Adrenal gland (tissue), 12 donors: ENCODE measurements around the gene CNOT6L. TPM values are rescaled to one million over a fixed set of nuclear protein-coding genes. Genes with fewer than 3 reads are reported as not detected.

ENCODE experiments used
- DNase-seq, 7 donors: peaks; one replicate each; pipeline ENCODE4 v3.0.0-alpha.2; 2019 to 2020
- H3K27ac ChIP-seq, 5 donors: fragments of 200-600 bp; sonication (generic) in 4 of 5; 1 replicate in 3 of 5; 2 replicates in 2 of 5; pipeline versions ENCODE4 v1.5.1 to v1.8.0; 2016 to 2020; ENCODE audit warnings: mild to moderate bottlenecking in 1 of 5
- H3K27me3 ChIP-seq: fragments of 200-600 bp; 2 replicates; pipeline ENCODE4 v1.8.0; 2021
- H3K36me3 ChIP-seq, 2 donors: fragments of 200-600 bp; replicated peaks in 1 of 2; 1 replicate in 1 of 2; 2 replicates in 1 of 2; pipeline versions ENCODE4 v1.5.1 to v1.8.0; 2018 to 2022
- H3K4me1 ChIP-seq, 2 donors: fragments of 200-600 bp; replicated peaks in 1 of 2; 1 replicate in 1 of 2; 2 replicates in 1 of 2; pipeline versions ENCODE4 v1.5.1 to v1.8.0; 2018 to 2021
- H3K4me3 ChIP-seq, 4 donors: fragments of 200-600 bp; sonication (generic) in 3 of 4; one replicate each; pipeline ENCODE4 v1.5.1; 2016 to 2018
- H3K9me3 ChIP-seq, 3 donors: fragments of 200-600 bp; sonication (generic) in 1 of 3; replicated peaks in 1 of 3; 1 replicate in 2 of 3; 2 replicates in 1 of 3; pipeline versions ENCODE4 v1.5.1 to v1.8.0; 2016 to 2021
- CTCF ChIP-seq, 6 experiments: fragments of 450-650 bp in 4 of 6; fragments of 200-600 bp in 2 of 6; sonication (generic) in 1 of 6; IDR thresholded peaks; 1 replicate in 5 of 6; 2 replicates in 1 of 6; pipeline versions ENCODE4 v1.5.1 to v1.8.0; 2016 to 2021; ENCODE audit warnings: antibody characterized with exemption in 6 of 6, mild to moderate bottlenecking in 2 of 6, moderate library complexity in 1 of 6
- POLR2A ChIP-seq, 2 donors: fragments of 450-650 bp; IDR thresholded peaks; one replicate each; pipeline ENCODE4 v1.6.1; 2017; ENCODE audit warnings: antibody characterized with exemption in 2 of 2, mild to moderate bottlenecking in 2 of 2, moderate library complexity in 1 of 2
- WGBS, 4 donors: extraction: QIAGEN DNeasy Blood & Tissue Kit in 2 of 4; methylation state at CpG; one replicate each; pipeline versions ENCODE4 v1.1.5 to v1.1.7; 2013 to 2017; 5-methylcytosine and 5-hydroxymethylcytosine counted together
- intact Hi-C, 2 donors: fragments of 100-400 bp; cut with DNase I; formaldehyde crosslinking; loops; one replicate each; pipeline versions ENCODE4 v1.14.1 to v1.15.0; 2022 to 2023
- polyA plus RNA-seq, 3 donors: library from polyadenylated mRNA; stranded (reverse); fragments of 200-250 nt in 2 of 3; fragments of 350-450 nt in 1 of 3; fragmentation: Illumina TruSeq in 1 of 3; extraction: RNeasy Lipid Tissue Mini Kit (QIAGEN cat#74804) in 1 of 3; gene quantifications; one replicate each; pipeline ENCODE4 v1.2.3, GENCODE V29; 2013 to 2014
- total RNA-seq, 9 donors: library from RNA; depleted of rRNA in 4 of 9; stranded (reverse); fragments of >200 nt in 4 of 9; fragments of 120-200 nt in 1 of 9; fragmentation: NEBNext Ultra II Directional in 1 of 9; extraction: Animal tissue kit (Norgen Biotek cat#: 25700) in 1 of 9; gene quantifications; one replicate each; pipeline versions ENCODE4 v1.1.0 to v1.2.4, GENCODE V29; 2013 to 2023
- donor health status: healthy with polysubstance abuse.
- donor health status: Bipolar disorder and iron deficiency.
- donor health status: DM: yes; HTN: yes; CAD: no.
- donor health status: DM: no; HTN: no; CAD: no.
- donor health status: DM: no; HTN: no; CAD: no.
- donor health status: DM: yes; HTN: yes; CAD: no.

The CNOT6L gene
- total and polyA plus RNA-seq, 12 donors = 4.0 to 50.9 (median 21.0) TPM

- no peak for TF ChIP-seq CTCF (IDR thresholded peaks at IDR 0.05)
- TF ChIP-seq POLR2A (IDR thresholded peaks at IDR 0.05) = no peak
- no peak overlapping the region for H3K27ac ChIP-seq
- H3K4me1 ChIP-seq = no peaks in the 10 kb centered on the region
- intact Hi-C loops = no loop called here
- WGBS, 4 donors = 64 to 71% (median 68%) methylated on average over 3 of the region's 3 CpGs
- no peaks in the 10 kb centered on the region for H3K27me3 ChIP-seq
- no peak overlapping the region for H3K4me3 ChIP-seq
- H3K9me3 ChIP-seq = no peaks in the 10 kb centered on the region
- DNase-seq = no peak
- no peaks in the 10 kb centered on the region for H3K36me3 ChIP-seq
Measured at GRCh38 chr4:77699731-77700210, 119.4 kb downstream of the CNOT6L start.

- WGBS, 4 donors = 66 to 72% (median 67%) methylated on average over 8 to 10 of the region's 10 CpGs
- H3K36me3 ChIP-seq = no peaks in the 10 kb centered on the region
- no peaks in the 10 kb centered on the region for H3K9me3 ChIP-seq
- DNase-seq = peak in 1 of 7 donors; percentile 16
- no peaks in the 10 kb centered on the region for H3K27me3 ChIP-seq
- no peaks in the 10 kb centered on the region for H3K4me1 ChIP-seq
- H3K4me3 ChIP-seq = no peak overlapping the region
- H3K27ac ChIP-seq = no peak overlapping the region
- intact Hi-C loops = no loop called here
- TF ChIP-seq CTCF (IDR thresholded peaks at IDR 0.05) (peak in 1 of 6 experiments; percentile 12), POLR2A (IDR thresholded peaks at IDR 0.05) (no peak)
Measured at GRCh38 chr4:77697860-77698590, 121.1 kb downstream of the CNOT6L start.

DNA sequence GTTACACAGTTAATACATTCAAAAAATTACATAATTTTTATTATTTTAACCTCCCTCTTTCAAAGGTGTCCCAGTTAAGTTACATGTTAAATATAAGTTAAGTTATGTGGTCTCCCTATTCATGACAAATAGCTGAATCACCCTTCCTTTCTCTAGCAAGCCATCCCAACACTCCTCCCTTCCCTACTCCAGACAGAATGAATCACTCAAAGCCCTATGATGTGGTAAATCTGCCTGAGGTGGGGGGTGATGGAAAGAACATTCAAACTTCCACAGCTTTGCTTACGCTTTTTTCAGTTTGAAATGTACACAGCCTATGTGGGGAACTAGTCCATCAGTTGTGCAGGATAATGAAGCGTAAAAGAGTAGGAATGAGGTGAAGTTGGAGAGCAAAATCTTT, 123.4 kb downstream of the CNOT6L start:
- no peak for DNase-seq
- Histone ChIP-seq H3K27me3 (no peaks in the 10 kb centered on the region), H3K4me1 (no peaks in the 10 kb centered on the region), H3K4me3 (no peak overlapping the region), H3K27ac (no peak overlapping the region), H3K36me3 (no peaks in the 10 kb centered on the region), H3K9me3 (no peaks in the 10 kb centered on the region)
- intact Hi-C loops = no loop called here
- TF ChIP-seq CTCF (IDR thresholded peaks at IDR 0.05) (no peak), POLR2A (IDR thresholded peaks at IDR 0.05) (no peak)
- WGBS, 4 donors = 94 to 98% (median 96%) methylated on average over 2 of the region's 2 CpGs

- Histone ChIP-seq H3K4me1 (no peaks in the 10 kb centered on the region), H3K9me3 (no peaks in the 10 kb centered on the region), H3K36me3 (no peaks in the 10 kb centered on the region), H3K27me3 (no peaks in the 10 kb centered on the region), H3K4me3 (no peak overlapping the region), H3K27ac (no peak overlapping the region)
- DNase-seq = no peak
- WGBS, 4 donors = 90 to 98% (median 95%) methylated on average over 5 of the region's 5 CpGs
- no peak for TF ChIP-seq POLR2A (IDR thresholded peaks at IDR 0.05)
- TF ChIP-seq CTCF (IDR thresholded peaks at IDR 0.05) = no peak
- intact Hi-C loops = no loop called here
Measured at GRCh38 chr4:77692847-77693432, 126.2 kb downstream of the CNOT6L start.
